ENCODE measurements around the gene FAM9C. TPM values are rescaled to one million over a fixed set of nuclear protein-coding genes. Genes with fewer than 3 reads are reported as not detected.

The FAM9C gene
- total and polyA plus RNA-seq, 9 of the 15 experiments (the other 6 are each of a cell fraction or from before 2014, with no cell fraction given), result not detected

- Histone ChIP-seq H3K4me1 (replicated peaks in 1 of 2; ENCODE audit: control insufficient read depth in 2 of 2, insufficient read depth in 2 of 2, low read length in 2 of 2) (no peaks in the 10 kb centered on the region; a peak in 1 of 5 replicates), H3K4me2 (ENCODE audit: insufficient read depth, low read length) (no peak overlapping the region), H4K20me1 (replicated peaks; ENCODE audit: control insufficient read depth, insufficient read depth, low read length) (no peaks in the 10 kb centered on the region), H2AFZ (ENCODE audit: low read depth, low read length) (no peak overlapping the region), H3K36me3 (ENCODE audit: control insufficient read depth, insufficient read depth, low read length) (no peaks in the 10 kb centered on the region), H3K79me2 (ENCODE audit: control insufficient read depth, insufficient read depth, low read length) (no peaks in the 10 kb centered on the region), H3K27me3 (ENCODE audit: control insufficient read depth in 2 of 2, insufficient read depth in 2 of 2, low read length in 2 of 2) (no peaks in the 10 kb centered on the region), H3K9ac (ENCODE audit: insufficient read depth in 1 of 2, low read depth in 2 of 2, low read length in 2 of 2) (no peak overlapping the region), H3K27ac (ENCODE audit: extremely low read depth, low read depth, low read length) (no peak overlapping the region), H3K9me1 (ENCODE audit: control insufficient read depth, insufficient read depth, low read length) (no peaks in the 10 kb centered on the region), H3K9me3 (replicated peaks; ENCODE audit: control insufficient read depth, insufficient read depth, low read depth, low read length) (peaks cover 5% of the 10 kb centered on the region; the same call in 1 of the 2 replicates), H3K4me3 (no peak overlapping the region)
- 70% methylated on average over 1 of the region's 1 CpG for WGBS (ENCODE audit: insufficient coverage, low coverage, missing lambda C conversion rate)
- in situ Hi-C loops (cut with MboI) (no loop called here), intact Hi-C loops (cut with micrococcal nuclease) (no loop called here)
- ATAC-seq, result no peak
- CTCF ChIA-PET (ENCODE audit: low intra/inter-chr PET ratio), result no interaction called here
- no peak for DNase-seq (ENCODE audit: extremely low read depth in 1 of 4, low spot score in 3 of 4)
- TF ChIP-seq ZNF655 (CRISPR knock-in tag; IDR thresholded peaks at IDR 0.05), result no peak
- TF ChIP-seq CUX1 (CRISPR knock-in tag; IDR thresholded peaks at IDR 0.05), result no peak
- no peak for TF ChIP-seq E2F6 (IDR thresholded peaks at IDR 0.05; ENCODE audit: borderline replicate concordance in 1 of 2, extremely low read depth in 1 of 2, insufficient read depth in 1 of 2, insufficient read length in 1 of 2, low read depth in 1 of 2, low read length in 1 of 2, poor library complexity in 1 of 2, severe bottlenecking in 1 of 2)
- no peak for TF ChIP-seq NONO (IDR thresholded peaks at IDR 0.05; ENCODE audit: low read depth in 2 of 2, low read length in 1 of 2)
- TF ChIP-seq CEBPZ (IDR thresholded peaks at IDR 0.05; ENCODE audit: borderline replicate concordance, low read depth, low read length), result no peak
- no peak for TF ChIP-seq CAMTA2 (CRISPR knock-in tag; conservative IDR thresholded peaks at IDR 0.05)
- TF ChIP-seq IRF9 (tag; IDR thresholded peaks at IDR 0.05), result no peak
- no peak for TF ChIP-seq PHB2 (IDR thresholded peaks at IDR 0.05; ENCODE audit: low read depth)
- TF ChIP-seq GTF2E2 (tag; IDR thresholded peaks at IDR 0.05), result no peak
- FAIRE-seq, result no peak
- no TSS peak for BruUV-seq (replicated peaks)
- POLR2A ChIA-PET, result no interaction called here
Measured at GRCh38 chrX:13067773-13068172, 23.4 kb upstream of the FAM9C start.
